Measurements from ENCODE around the gene GAST. TPM values are rescaled to one million over a fixed set of nuclear protein-coding genes. Genes with fewer than 3 reads are reported as not detected.
A peak's percentile ranks its signal among the peaks of the same experiment; 100 is the strongest.

The GAST gene
- total and polyA plus RNA-seq, 2 of the 13 experiments (the other 11 are each of a cell fraction or from before 2014, with no cell fraction given), result 0.32 to 0.42 TPM

GRCh38 chr17:41738077-41738800, 26.1 kb downstream of the GAST start (continued):
- TF ChIP-seq, protein P1, sequence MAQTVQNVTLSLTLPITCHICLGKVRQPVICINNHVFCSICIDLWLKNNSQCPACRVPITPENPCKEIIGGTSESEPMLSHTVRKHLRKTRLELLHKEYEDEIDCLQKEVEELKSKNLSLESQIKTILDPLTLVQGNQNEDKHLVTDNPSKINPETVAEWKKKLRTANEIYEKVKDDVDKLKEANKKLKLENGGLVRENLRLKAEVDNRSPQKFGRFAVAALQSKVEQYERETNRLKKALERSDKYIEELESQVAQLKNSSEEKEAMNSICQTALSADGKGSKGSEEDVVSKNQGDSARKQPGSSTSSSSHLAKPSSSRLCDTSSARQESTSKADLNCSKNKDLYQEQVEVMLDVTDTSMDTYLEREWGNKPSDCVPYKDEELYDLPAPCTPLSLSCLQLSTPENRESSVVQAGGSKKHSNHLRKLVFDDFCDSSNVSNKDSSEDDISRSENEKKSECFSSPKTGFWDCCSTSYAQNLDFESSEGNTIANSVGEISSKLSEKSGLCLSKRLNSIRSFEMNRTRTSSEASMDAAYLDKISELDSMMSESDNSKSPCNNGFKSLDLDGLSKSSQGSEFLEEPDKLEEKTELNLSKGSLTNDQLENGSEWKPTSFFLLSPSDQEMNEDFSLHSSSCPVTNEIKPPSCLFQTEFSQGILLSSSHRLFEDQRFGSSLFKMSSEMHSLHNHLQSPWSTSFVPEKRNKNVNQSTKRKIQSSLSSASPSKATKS (CRISPR knock-in tag; IDR thresholded peaks at IDR 0.05), result no peak
- TF ChIP-seq ZBTB25 (CRISPR knock-in tag; IDR thresholded peaks at IDR 0.05), result peak; percentile 81
- TF ChIP-seq HNF4G (IDR thresholded peaks at IDR 0.05; ENCODE audit: borderline replicate concordance, low read depth, low read length), result no peak
- no peak for TF ChIP-seq HNF4G (CRISPR knock-in tag; IDR thresholded peaks at IDR 0.05; ENCODE audit: borderline replicate concordance, low read depth)
- TF ChIP-seq NFE2L2 (IDR thresholded peaks at IDR 0.05; ENCODE audit: low read length), result no peak
- TF ChIP-seq ZBTB26 (CRISPR knock-in tag; IDR thresholded peaks at IDR 0.05; ENCODE audit: borderline replicate concordance), result 0 out of 2 replicates have a peak, but pooled peaks have one; percentile 79
- TF ChIP-seq, protein P2, sequence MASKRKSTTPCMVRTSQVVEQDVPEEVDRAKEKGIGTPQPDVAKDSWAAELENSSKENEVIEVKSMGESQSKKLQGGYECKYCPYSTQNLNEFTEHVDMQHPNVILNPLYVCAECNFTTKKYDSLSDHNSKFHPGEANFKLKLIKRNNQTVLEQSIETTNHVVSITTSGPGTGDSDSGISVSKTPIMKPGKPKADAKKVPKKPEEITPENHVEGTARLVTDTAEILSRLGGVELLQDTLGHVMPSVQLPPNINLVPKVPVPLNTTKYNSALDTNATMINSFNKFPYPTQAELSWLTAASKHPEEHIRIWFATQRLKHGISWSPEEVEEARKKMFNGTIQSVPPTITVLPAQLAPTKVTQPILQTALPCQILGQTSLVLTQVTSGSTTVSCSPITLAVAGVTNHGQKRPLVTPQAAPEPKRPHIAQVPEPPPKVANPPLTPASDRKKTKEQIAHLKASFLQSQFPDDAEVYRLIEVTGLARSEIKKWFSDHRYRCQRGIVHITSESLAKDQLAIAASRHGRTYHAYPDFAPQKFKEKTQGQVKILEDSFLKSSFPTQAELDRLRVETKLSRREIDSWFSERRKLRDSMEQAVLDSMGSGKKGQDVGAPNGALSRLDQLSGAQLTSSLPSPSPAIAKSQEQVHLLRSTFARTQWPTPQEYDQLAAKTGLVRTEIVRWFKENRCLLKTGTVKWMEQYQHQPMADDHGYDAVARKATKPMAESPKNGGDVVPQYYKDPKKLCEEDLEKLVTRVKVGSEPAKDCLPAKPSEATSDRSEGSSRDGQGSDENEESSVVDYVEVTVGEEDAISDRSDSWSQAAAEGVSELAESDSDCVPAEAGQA (IDR thresholded peaks at IDR 0.05; ENCODE audit: low read depth), result 0 out of 2 replicates have a peak, but pooled peaks have one; percentile 17
- TF ChIP-seq, protein P2 (CRISPR knock-in tag; IDR thresholded peaks at IDR 0.05; ENCODE audit: borderline replicate concordance), result no peak
- TF ChIP-seq ZNF652 (CRISPR knock-in tag; IDR thresholded peaks at IDR 0.05; ENCODE audit: borderline replicate concordance, low read depth), result no peak; the same call in 1 of the 2 replicates
- TF ChIP-seq POLR2AphosphoS5 (IDR thresholded peaks at IDR 0.05; ENCODE audit: low read depth, low read length), result no peak
- TF ChIP-seq ZNF335 (CRISPR knock-in tag; IDR thresholded peaks at IDR 0.05), result 0 out of 2 replicates have a peak, but pooled peaks have one; percentile 71
- TF ChIP-seq ZIK1 (CRISPR knock-in tag; IDR thresholded peaks at IDR 0.05; ENCODE audit: borderline replicate concordance, low read depth), result peak; percentile 78; the same call in 1 of the 2 replicates
- no peak for TF ChIP-seq U2AF2 (IDR thresholded peaks at IDR 0.05; ENCODE audit: low read depth, low read length)
- TF ChIP-seq NAIF1 (CRISPR knock-in tag; IDR thresholded peaks at IDR 0.05; ENCODE audit: borderline replicate concordance), result no peak
- no peak for TF ChIP-seq HNRNPLL (IDR thresholded peaks at IDR 0.05; ENCODE audit: low read depth, low read length, poor library complexity, severe bottlenecking)
- TF ChIP-seq CC2D1A (CRISPR knock-in tag; IDR thresholded peaks at IDR 0.05), result no peak
- no peak; the same call in 1 of the 2 replicates for TF ChIP-seq ZNF292 (CRISPR knock-in tag; IDR thresholded peaks at IDR 0.05; ENCODE audit: borderline replicate concordance, low read depth)
- no peak for TF ChIP-seq HMG20A (CRISPR knock-in tag; IDR thresholded peaks at IDR 0.05; ENCODE audit: borderline replicate concordance)

Data from HepG2 (cell line).